PC-3 (cell line): ENCODE results near the gene AP3S2. TPM values are rescaled to one million over a fixed set of nuclear protein-coding genes. Genes with fewer than 3 reads are reported as not detected.

Source experiments
- ATAC-seq: fragments of 200-7000 bp; cut with Tn5 transposase; 2 replicates; pipeline ENCODE4 v1.9.1; 2020; ENCODE audit warnings: mild to moderate bottlenecking, moderate library complexity
- BruUV-seq: library from RNA; stranded (reverse); fragments of 400-500 nt; replicated peaks from 2 replicates; lab custom pipeline; 2021; lab: Mats Ljungman, UMichigan
- CTCF ChIA-PET: fragments of 300-600 bp; sonication (Branson Sonifier 250); formaldehyde crosslinking; loops from one replicate; lab custom pipeline; 2022; ENCODE audit warnings: antibody characterized with exemption; lab: Charles Lee
- POLR2A ChIA-PET: fragments of 300-600 bp; sonication (Branson Sonifier 250); formaldehyde crosslinking; loops from one replicate; lab custom pipeline; 2022; ENCODE audit warnings: antibody characterized with exemption; ENCODE audit not compliant: unreplicated experiment; lab: Charles Lee
- DNase-seq: peaks from one replicate; pipeline ENCODE4 v3.0.0-alpha.2; 2015
- H2AFZ ChIP-seq: fragments of 300-600 bp; sonication (generic); 2 replicates; pipeline ENCODE4 v1.6.0; 2016; ENCODE audit warnings: antibody characterized with exemption, low read length
- H3F3A ChIP-seq: fragments of 300-600 bp; sonication (generic); one replicate; pipeline ENCODE4 v1.6.0; 2017; ENCODE audit warnings: antibody characterized with exemption, low read length, control low read depth, mild to moderate bottlenecking; ENCODE audit not compliant: unreplicated experiment
- H3K27ac ChIP-seq: fragments of 300-600 bp; sonication (generic); 2 replicates; pipeline ENCODE4 v1.5.1; 2016; ENCODE audit warnings: mild to moderate bottlenecking, low read length
- H3K27me3 ChIP-seq: fragments of 300-600 bp; sonication (generic); 2 replicates; pipeline ENCODE4 v1.6.1; 2016; ENCODE audit warnings: low read length, mixed read lengths
- H3K36me3 ChIP-seq: fragments of 300-600 bp; sonication (generic); 2 replicates; pipeline ENCODE4 v1.6.1; 2016; ENCODE audit warnings: low read depth, mixed run types, low read length, mixed read lengths
- H3K4me1 ChIP-seq: fragments of 300-600 bp; sonication (generic); 2 replicates; pipeline ENCODE4 v1.5.1; 2016; ENCODE audit warnings: low read length; ENCODE audit not compliant: insufficient read depth
- H3K4me2 ChIP-seq: fragments of 300-600 bp; sonication (generic); 2 replicates; pipeline ENCODE4 v1.6.0; 2016; ENCODE audit warnings: low read length
- H3K4me3 ChIP-seq: fragments of 300-600 bp; sonication (generic); 2 replicates; pipeline ENCODE4 v1.5.1; 2016; ENCODE audit warnings: mild to moderate bottlenecking, low read length, mixed read lengths
- H3K79me2 ChIP-seq: fragments of 300-600 bp; sonication (generic); 2 replicates; pipeline ENCODE4 v1.6.1; 2017; ENCODE audit warnings: low read length, mixed read lengths
- H3K9ac ChIP-seq: fragments of 300-600 bp; sonication (generic); 2 replicates; pipeline ENCODE4 v1.6.0; 2016; ENCODE audit warnings: mild to moderate bottlenecking, low read length
- H3K9me2 ChIP-seq: fragments of 300-600 bp; sonication (generic); replicated peaks from 2 replicates; pipeline ENCODE4 v1.6.1; 2016; ENCODE audit warnings: mixed run types, low read length, mixed read lengths
- H3K9me3 ChIP-seq: fragments of 300-600 bp; sonication (generic); 2 replicates; pipeline ENCODE4 v1.6.1; 2016; ENCODE audit warnings: low read length, mixed read lengths
- H4K20me1 ChIP-seq: fragments of 300-600 bp; sonication (generic); 2 replicates; pipeline ENCODE4 v1.6.1; 2016; ENCODE audit warnings: low read length, mixed read lengths
- EZH2 ChIP-seq: fragments of 300-600 bp; sonication (generic); IDR thresholded peaks from one replicate; pipeline ENCODE4 v1.6.1; 2017; ENCODE audit warnings: antibody characterized with exemption, mild to moderate bottlenecking, low read length; ENCODE audit not compliant: unreplicated experiment
- EZH2phosphoT487 ChIP-seq: fragments of 300-600 bp; sonication (generic); IDR thresholded peaks from 2 replicates; pipeline ENCODE4 v1.6.1; 2018; ENCODE audit warnings: mild to moderate bottlenecking, antibody characterized with exemption, low read length, borderline replicate concordance
- intact Hi-C: fragments of 100-400 bp; cut with micrococcal nuclease; formaldehyde crosslinking; loops from 2 replicates; pipeline ENCODE4 v1.9.0; 2023
- total RNA-seq: library from RNA; depleted of rRNA; stranded (reverse); fragments of >200 nt; gene quantifications from 2 replicates; pipeline ENCODE4 v1.2.3, GENCODE V29; 2014
- TF ChIP-seq, protein P1 (sequence below): fragments of 300-600 bp; sonication (generic); conservative IDR thresholded peaks from 2 replicates; pipeline ENCODE4 v1.5.1; 2017; ENCODE audit warnings: antibody characterized with exemption, low read depth, mild to moderate bottlenecking, low read length

Gene AP3S2
- total RNA-seq, 1 experiment from 2014 or later: 18.8 TPM

DNA sequence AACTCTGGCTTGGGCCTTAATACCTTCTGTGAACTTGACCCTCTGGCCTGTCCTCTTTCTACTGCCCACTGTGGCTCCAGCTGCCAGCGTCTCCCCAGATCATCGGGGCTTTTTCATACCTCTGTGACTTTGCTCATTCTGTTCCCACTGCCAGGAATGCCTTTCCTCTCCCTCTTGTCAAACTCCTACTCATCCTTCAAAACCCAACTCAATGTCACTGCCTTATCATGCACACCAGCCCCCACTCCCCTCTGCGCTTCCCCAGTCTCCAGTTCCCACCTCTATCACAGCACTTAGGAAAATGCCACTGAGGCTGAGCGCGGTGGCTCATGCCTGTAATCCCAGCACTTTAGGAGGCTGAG lies 84.0 kb downstream of the AP3S2 start:
- CTCF ChIA-PET: no interaction called here

GRCh38 chr15:89809093-89809786 lies 84.6 kb downstream of the AP3S2 start:
- ChIA-PET POLR2A (no interaction called here), CTCF (no interaction called here)
- no TSS peak for BruUV-seq
- ATAC-seq (peak; percentile 16; the same call in 1 of the 2 replicates), DNase-seq (no peak)
- Histone ChIP-seq H3K27ac (no peak overlapping the region), H3K4me1 (peaks cover 19% of the 10 kb centered on the region; the same call in 1 of the 2 replicates), H3F3A (no peaks in the 10 kb centered on the region), H3K79me2 (peaks cover 33% of the 10 kb centered on the region), H3K4me3 (no peak overlapping the region), H3K27me3 (no peaks in the 10 kb centered on the region), H3K9ac (no peak overlapping the region), H3K9me2 (no peaks in the 10 kb centered on the region), H3K36me3 (no peaks in the 10 kb centered on the region), H3K9me3 (no peaks in the 10 kb centered on the region), H4K20me1 (no peaks in the 10 kb centered on the region), H2AFZ (no peak overlapping the region), H3K4me2 (no peak overlapping the region)
- TF ChIP-seq, protein P1, sequence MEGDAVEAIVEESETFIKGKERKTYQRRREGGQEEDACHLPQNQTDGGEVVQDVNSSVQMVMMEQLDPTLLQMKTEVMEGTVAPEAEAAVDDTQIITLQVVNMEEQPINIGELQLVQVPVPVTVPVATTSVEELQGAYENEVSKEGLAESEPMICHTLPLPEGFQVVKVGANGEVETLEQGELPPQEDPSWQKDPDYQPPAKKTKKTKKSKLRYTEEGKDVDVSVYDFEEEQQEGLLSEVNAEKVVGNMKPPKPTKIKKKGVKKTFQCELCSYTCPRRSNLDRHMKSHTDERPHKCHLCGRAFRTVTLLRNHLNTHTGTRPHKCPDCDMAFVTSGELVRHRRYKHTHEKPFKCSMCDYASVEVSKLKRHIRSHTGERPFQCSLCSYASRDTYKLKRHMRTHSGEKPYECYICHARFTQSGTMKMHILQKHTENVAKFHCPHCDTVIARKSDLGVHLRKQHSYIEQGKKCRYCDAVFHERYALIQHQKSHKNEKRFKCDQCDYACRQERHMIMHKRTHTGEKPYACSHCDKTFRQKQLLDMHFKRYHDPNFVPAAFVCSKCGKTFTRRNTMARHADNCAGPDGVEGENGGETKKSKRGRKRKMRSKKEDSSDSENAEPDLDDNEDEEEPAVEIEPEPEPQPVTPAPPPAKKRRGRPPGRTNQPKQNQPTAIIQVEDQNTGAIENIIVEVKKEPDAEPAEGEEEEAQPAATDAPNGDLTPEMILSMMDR: no peak
- no peak for TF ChIP-seq EZH2
- TF ChIP-seq EZH2phosphoT487: no peak
- intact Hi-C loops: no loop called here

More for the DNA sequence above, 84.0 kb downstream of the AP3S2 start:
- no peaks in the 10 kb centered on the region for H4K20me1 ChIP-seq
- H2AFZ ChIP-seq: no peak overlapping the region
- no peaks in the 10 kb centered on the region for H3K27me3 ChIP-seq
- peaks cover 19% of the 10 kb centered on the region; the same call in 1 of the 2 replicates for H3K4me1 ChIP-seq
- POLR2A ChIA-PET: no interaction called here
- no peak for ATAC-seq
- no peaks in the 10 kb centered on the region for H3F3A ChIP-seq
- no peak overlapping the region for H3K4me3 ChIP-seq
- H3K79me2 ChIP-seq: peaks cover 36% of the 10 kb centered on the region
- no peak overlapping the region for H3K4me2 ChIP-seq
- BruUV-seq: no TSS peak
- H3K9ac ChIP-seq: no peak overlapping the region
- DNase-seq: no peak
- intact Hi-C loops: no loop called here
- no peak overlapping the region for H3K27ac ChIP-seq
- no peaks in the 10 kb centered on the region for H3K36me3 ChIP-seq
- no peaks in the 10 kb centered on the region for H3K9me2 ChIP-seq
- no peaks in the 10 kb centered on the region for H3K9me3 ChIP-seq
- no peak for TF ChIP-seq EZH2phosphoT487
- TF ChIP-seq, protein P1: no peak
- no peak for TF ChIP-seq EZH2
